ENCODE results near the gene SPP1.

GRCh38 chr4:88014386-88014905, 38.9 kb downstream of the SPP1 start:
- TF ChIP-seq EZH2 (IDR thresholded peaks at IDR 0.05) (no peak), POLR2AphosphoS5 (IDR thresholded peaks at IDR 0.05; ENCODE audit: borderline replicate concordance, low read depth, low read length) (no peak)

All from SK-N-MC (cell line).